HS-27A (cell line): ENCODE results near the gene PDIA2.
"Not testable (repeated sequence)": the region's sequence is repeated elsewhere in the genome, so short reads cannot be mapped to it uniquely, and the experiment has no call there.

Source experiments
- DNase-seq: peaks from one replicate; pipeline ENCODE4 v3.0.0-alpha.2; 2012; ENCODE audit warnings: low read depth, missing footprints

Gene PDIA2

GRCh38 chr16:331181-331814 lies 48.3 kb downstream of the PDIA2 start:
- not testable (repeated sequence) for DNase-seq

GRCh38 chr16:333406-334094 lies 50.6 kb downstream of the PDIA2 start:
- DNase-seq = no peak

GRCh38 chr16:334164-334832 lies 51.3 kb downstream of the PDIA2 start:
- DNase-seq = not testable (repeated sequence)

- not testable (repeated sequence) for DNase-seq
Observed at GRCh38 chr16:334861-335632, 52.1 kb downstream of the PDIA2 start.

- no peak for DNase-seq
Observed at GRCh38 chr16:336269-336668, 53.3 kb downstream of the PDIA2 start.
